Hepatocyte (in vitro differentiated cells): ENCODE data around the gene DIDO1. TPM values are rescaled to one million over a fixed set of nuclear protein-coding genes. Genes with fewer than 3 reads are reported as not detected.
A peak's percentile ranks its signal among the peaks of the same experiment; 100 is the strongest.

Source experiments
- DNase-seq: peaks from one replicate; pipeline ENCODE4 v3.0.0-alpha.2; 2016; ENCODE audit warnings: low spot score
- H2AFZ ChIP-seq: fragments of 200-600 bp; sonication (generic); 2 replicates; pipeline ENCODE4 v1.6.0; 2016; ENCODE audit warnings: antibody characterized with exemption, mild to moderate bottlenecking
- H3K27ac ChIP-seq: fragments of 200-600 bp; sonication (generic); 2 replicates; pipeline ENCODE4 v1.5.1; 2016; ENCODE audit warnings: mild to moderate bottlenecking
- H3K27me3 ChIP-seq: fragments of 200-600 bp; sonication (generic); 2 replicates; pipeline ENCODE4 v1.6.1; 2016
- H3K36me3 ChIP-seq: fragments of 200-600 bp; sonication (generic); replicated peaks from 2 replicates; pipeline ENCODE4 v1.5.1; 2016; ENCODE audit warnings: low read depth; ENCODE audit not compliant: insufficient read depth
- H3K4me1 ChIP-seq: fragments of 200-600 bp; sonication (generic); 2 replicates; pipeline ENCODE4 v1.5.1; 2016; ENCODE audit warnings: mild to moderate bottlenecking, moderate library complexity; ENCODE audit not compliant: insufficient read depth
- H3K4me2 ChIP-seq: fragments of 200-600 bp; sonication (generic); 2 replicates; pipeline ENCODE4 v1.6.0; 2016
- H3K4me3 ChIP-seq: fragments of 200-600 bp; sonication (generic); 2 replicates; pipeline ENCODE4 v1.5.1; 2016; ENCODE audit warnings: mild to moderate bottlenecking
- H3K79me2 ChIP-seq: fragments of 200-600 bp; sonication (generic); 2 replicates; pipeline ENCODE4 v1.6.0; 2017; ENCODE audit warnings: mild to moderate bottlenecking
- H3K9me2 ChIP-seq: fragments of 200-600 bp; sonication (generic); replicated peaks from 2 replicates; pipeline ENCODE4 v1.6.0; 2017; ENCODE audit warnings: mild to moderate bottlenecking; ENCODE audit not compliant: insufficient read depth
- H3K9me3 ChIP-seq: fragments of 200-600 bp; sonication (generic); 2 replicates; pipeline ENCODE4 v1.5.1; 2016; ENCODE audit warnings: low read depth, mild to moderate bottlenecking
- H4K20me1 ChIP-seq: fragments of 200-600 bp; sonication (generic); 2 replicates; pipeline ENCODE4 v1.6.0; 2016; ENCODE audit warnings: mild to moderate bottlenecking; ENCODE audit not compliant: insufficient read depth, poor library complexity, severe bottlenecking
- CTCF ChIP-seq: fragments of 200-600 bp; sonication (generic); IDR thresholded peaks from 2 replicates; pipeline ENCODE4 v1.5.1; 2016; ENCODE audit warnings: antibody characterized with exemption, mild to moderate bottlenecking; ENCODE audit not compliant: poor library complexity
- EZH2 ChIP-seq: fragments of 200-600 bp; sonication (generic); IDR thresholded peaks from 2 replicates; pipeline ENCODE4 v1.6.1; 2016; ENCODE audit warnings: antibody characterized with exemption, mild to moderate bottlenecking, borderline replicate concordance
- EZH2phosphoT487 ChIP-seq: fragments of 200-600 bp; sonication (generic); IDR thresholded peaks from one replicate; pipeline ENCODE4 v1.6.1; 2018; ENCODE audit warnings: antibody characterized with exemption, mild to moderate bottlenecking, low read depth, moderate library complexity; ENCODE audit not compliant: unreplicated experiment, severe bottlenecking
- WGBS: methylation state at CpG from one replicate; pipeline ENCODE4 v1.1.6; 2016; ENCODE audit warnings: low lambda C conversion rate; ENCODE audit errors: missing lambda C conversion rate; 5-methylcytosine and 5-hydroxymethylcytosine counted together
- polyA plus RNA-seq: library from polyadenylated mRNA; unstranded; fragments of >200 nt; fragmentation: Nextera tagmentation; extraction: Ambion mirVana; gene quantifications from 2 replicates; pipeline ENCODE4 v1.2.1, GENCODE V29; 2016
- total RNA-seq: library from RNA; depleted of rRNA; stranded (reverse); fragments of >200 nt; gene quantifications from 2 replicates; pipeline ENCODE4 v1.2.3, GENCODE V29; 2014

DIDO1 gene
- total and polyA plus RNA-seq, 2 experiments from 2014 or later: 26.5 to 31.6 TPM

DNA sequence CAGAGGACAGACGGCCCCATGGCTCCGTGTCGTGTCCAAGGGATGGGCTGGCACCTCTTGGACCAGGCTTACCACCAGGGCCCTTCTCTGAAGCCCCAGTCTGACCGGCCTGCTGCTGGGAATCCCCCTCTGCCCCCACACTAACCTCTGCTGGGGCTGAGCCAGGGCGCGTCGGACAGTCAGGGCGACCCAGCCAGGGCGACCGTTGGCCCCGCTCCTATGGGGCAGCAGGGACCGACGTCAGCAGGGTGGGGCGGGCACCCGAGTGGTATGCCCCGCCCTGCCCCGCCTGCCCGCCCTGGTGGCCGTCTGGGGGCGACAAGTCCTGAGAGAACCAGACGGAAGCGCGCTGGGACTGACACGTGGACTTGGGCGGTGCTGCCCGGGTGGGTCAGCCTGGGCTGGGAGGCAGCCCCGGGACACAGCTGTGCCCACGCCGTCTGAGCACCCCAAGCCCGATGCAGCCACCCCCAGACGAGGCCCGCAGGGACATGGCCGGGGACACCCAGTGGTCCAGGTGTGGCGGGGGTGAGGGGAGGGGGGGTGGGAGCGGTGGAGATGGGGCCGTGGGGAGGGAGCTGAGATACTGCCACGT lies 26.2 kb upstream of the DIDO1 start, which contains the start of gene SLC17A9:
SLC17A9 (plus strand) TSS at position 337 of the 595 bp plus-strand sequence; CDS start at position 459, 122 bp downstream.
- WGBS: 19% methylated on average over 19 of the region's 37 CpGs
- DNase-seq: peak; percentile 91
- Histone ChIP-seq H3K36me3 (no peaks in the 10 kb centered on the region), H3K79me2 (peaks cover 17% of the 10 kb centered on the region), H4K20me1 (no peaks in the 10 kb centered on the region), H3K9me2 (no peaks in the 10 kb centered on the region), H3K4me3 (peak within 1 kb of the TSS; percentile 12), H2AFZ (peak within 1 kb of the TSS; percentile 25), H3K27ac (peak within 1 kb of the TSS; percentile 99), H3K4me1 (peaks cover 34% of the 10 kb centered on the region), H3K4me2 (peak within 1 kb of the TSS; percentile 78), H3K27me3 (no peaks in the 10 kb centered on the region), H3K9me3 (no peaks in the 10 kb centered on the region)
- TF ChIP-seq CTCF: no peak
- no peak for TF ChIP-seq EZH2phosphoT487

- peak overlapping the region; percentile 12 for H3K4me3 ChIP-seq
- no peaks in the 10 kb centered on the region for H3K36me3 ChIP-seq
- H3K9me2 ChIP-seq: no peaks in the 10 kb centered on the region
- H4K20me1 ChIP-seq: peaks cover 3% of the 10 kb centered on the region
- TF ChIP-seq EZH2phosphoT487 (no peak), CTCF (no peak), EZH2 (no peak)
- 93% methylated on average over 6 of the region's 8 CpGs for WGBS
- H2AFZ ChIP-seq: peak overlapping the region; percentile 25
- H3K79me2 ChIP-seq: peaks cover 23% of the 10 kb centered on the region
- peak overlapping the region; percentile 99 for H3K27ac ChIP-seq
- peak overlapping the region; percentile 78 for H3K4me2 ChIP-seq
- H3K27me3 ChIP-seq: no peaks in the 10 kb centered on the region
- H3K9me3 ChIP-seq: no peaks in the 10 kb centered on the region
- H3K4me1 ChIP-seq: peaks cover 34% of the 10 kb centered on the region
- DNase-seq: no peak
Observed at GRCh38 chr20:62951896-62952372, 25.6 kb upstream of the DIDO1 start.

- peaks cover 3% of the 10 kb centered on the region for H4K20me1 ChIP-seq
- no peak for TF ChIP-seq CTCF
- TF ChIP-seq EZH2phosphoT487: no peak
- TF ChIP-seq EZH2: no peak
- no peaks in the 10 kb centered on the region for H3K9me2 ChIP-seq
- H3K79me2 ChIP-seq: peaks cover 29% of the 10 kb centered on the region
- WGBS: 94% methylated on average over 11 of the region's 11 CpGs
- H3K9me3 ChIP-seq: no peaks in the 10 kb centered on the region
- H3K4me3 ChIP-seq: no peak overlapping the region
- no peaks in the 10 kb centered on the region for H3K27me3 ChIP-seq
- no peak overlapping the region for H2AFZ ChIP-seq
- H3K4me2 ChIP-seq: no peak overlapping the region
- peaks cover 32% of the 10 kb centered on the region for H3K4me1 ChIP-seq
- DNase-seq: no peak
- H3K36me3 ChIP-seq: no peaks in the 10 kb centered on the region
- no peak overlapping the region for H3K27ac ChIP-seq
Observed at GRCh38 chr20:62951143-62951895, 25.0 kb upstream of the DIDO1 start.
